DND-41 (cell line): ENCODE results near the gene KIAA1958.

Experiments
- ATAC-seq: fragments of 200-7000 bp; cut with Tn5 transposase; 3 replicates; pipeline ENCODE4 v1.9.1; 2021; ENCODE audit warnings: low read depth; ENCODE audit not compliant: insufficient read depth
- DNase-seq: peaks from one replicate; pipeline ENCODE4 v3.0.0-alpha.2; 2020
- H2AFZ ChIP-seq: 2 replicates; pipeline ENCODE4 v1.6.0; 2012; ENCODE audit warnings: low read depth, low read length
- H3K27ac ChIP-seq: 2 replicates; pipeline ENCODE4 v1.5.1; 2012; ENCODE audit warnings: low read length, inconsistent platforms
- H3K27me3 ChIP-seq: fragments of 200-600 bp; sonication (generic); 2 replicates; pipeline ENCODE4 v1.6.0; 2012; ENCODE audit warnings: low read length, mild to moderate bottlenecking, inconsistent platforms; ENCODE audit not compliant: insufficient read depth, poor library complexity
- H3K36me3 ChIP-seq: 2 replicates; pipeline ENCODE4 v1.5.1; 2012; ENCODE audit warnings: low read length, inconsistent platforms; ENCODE audit not compliant: insufficient read depth
- H3K4me1 ChIP-seq: 2 replicates; pipeline ENCODE4 v1.5.1; 2012; ENCODE audit warnings: mild to moderate bottlenecking, low read length; ENCODE audit not compliant: insufficient read depth
- H3K4me2 ChIP-seq: 2 replicates; pipeline ENCODE4 v1.6.0; 2012; ENCODE audit warnings: mild to moderate bottlenecking, moderate library complexity, low read length, inconsistent platforms; ENCODE audit not compliant: insufficient read depth
- H3K4me3 ChIP-seq, 2 experiments: fragments of 200-600 bp in 1 of 2; shearing (Covaris generic) in 1 of 2; 2 replicates each; pipeline ENCODE4 v1.5.1; 2012 to 2016; ENCODE audit warnings: inconsistent platforms in 2 of 2, low read length in 2 of 2, mild to moderate bottlenecking in 2 of 2, low read depth in 1 of 2, moderate library complexity in 1 of 2
- H3K79me2 ChIP-seq: 2 replicates; pipeline ENCODE4 v1.6.0; 2012; ENCODE audit warnings: low read length, inconsistent platforms; ENCODE audit not compliant: insufficient read depth
- H3K9ac ChIP-seq: 2 replicates; pipeline ENCODE4 v1.6.0; 2012; ENCODE audit warnings: low read depth, mild to moderate bottlenecking, inconsistent platforms, low read length, moderate library complexity
- H3K9me3 ChIP-seq: 2 replicates; pipeline ENCODE4 v1.5.1; 2012; ENCODE audit warnings: low read length, moderate library complexity, mild to moderate bottlenecking, inconsistent platforms; ENCODE audit not compliant: insufficient read depth, severe bottlenecking
- H4K20me1 ChIP-seq: 2 replicates; pipeline ENCODE4 v1.6.0; 2012; ENCODE audit warnings: low read length; ENCODE audit not compliant: insufficient read depth
- EZH2 ChIP-seq: IDR thresholded peaks from 3 replicates; pipeline ENCODE4 v1.6.1; 2012; ENCODE audit warnings: borderline replicate concordance, low read depth, mild to moderate bottlenecking, moderate library complexity, low read length, inconsistent platforms; ENCODE audit not compliant: severe bottlenecking
- TF ChIP-seq, protein P1 (sequence below): IDR thresholded peaks from 2 replicates; pipeline ENCODE4 v1.5.1; 2012; ENCODE audit warnings: borderline replicate concordance, low read length, moderate library complexity, mild to moderate bottlenecking; ENCODE audit not compliant: poor library complexity, severe bottlenecking; ENCODE audit errors: extremely low read depth

KIAA1958 gene

DNA sequence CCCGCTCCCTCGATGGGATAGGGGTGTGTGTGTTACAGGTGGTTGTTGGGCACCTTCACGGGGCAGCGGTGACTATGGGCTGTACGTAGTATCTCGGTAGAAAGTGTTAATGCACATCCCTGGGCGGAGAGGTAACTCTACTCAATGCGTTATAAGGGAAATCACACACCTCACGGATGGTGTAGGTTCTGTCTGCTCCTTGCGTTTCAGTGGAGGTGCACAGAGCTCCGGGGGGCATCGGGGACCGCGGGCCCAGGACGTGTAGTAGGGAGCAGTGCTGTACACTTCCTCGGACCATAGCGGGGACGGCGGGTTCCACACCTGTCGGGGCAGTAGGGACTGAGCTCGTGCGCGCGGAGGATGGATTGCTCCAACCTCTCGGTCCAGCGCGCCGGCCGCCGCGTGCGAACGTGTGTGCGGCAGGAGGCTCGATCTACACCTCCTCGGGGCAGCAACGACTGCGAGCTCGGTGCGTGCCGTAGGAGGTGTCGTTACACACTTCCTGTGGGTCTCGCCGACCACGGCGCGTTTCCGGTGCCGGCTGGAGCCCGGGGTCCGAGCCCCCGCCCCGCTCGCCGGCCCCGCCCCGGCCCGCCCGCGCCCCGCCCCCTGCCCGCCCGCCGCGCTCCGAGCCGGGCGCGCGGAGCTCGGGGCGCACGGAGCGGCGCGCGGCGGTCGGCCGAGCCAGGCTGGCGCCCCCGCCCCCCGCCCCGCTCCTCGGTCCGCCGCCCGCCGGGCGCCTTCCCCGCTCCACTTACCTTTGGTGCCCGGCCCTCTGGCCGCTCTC lies at the start of gene KIAA1958:
KIAA1958 (plus strand) TSS at position 607 of the 787 bp plus-strand sequence. CDS start 87,254 bp downstream, outside the sequence.
- ATAC-seq (peak; percentile 89), DNase-seq (peak; percentile 87)
- H2AFZ ChIP-seq, result peak within 1 kb of the TSS; percentile 99
- peaks cover 35% of the 10 kb centered on the region for H3K4me1 ChIP-seq
- peak within 1 kb of the TSS; percentile 85 to 95 for H3K4me3 ChIP-seq
- peaks cover 4% of the 10 kb centered on the region; the same call in 1 of the 2 replicates for H4K20me1 ChIP-seq
- H3K9me3 ChIP-seq, result no peaks in the 10 kb centered on the region
- H3K27me3 ChIP-seq, result no peaks in the 10 kb centered on the region
- no peak for TF ChIP-seq EZH2
- TF ChIP-seq, protein P1, sequence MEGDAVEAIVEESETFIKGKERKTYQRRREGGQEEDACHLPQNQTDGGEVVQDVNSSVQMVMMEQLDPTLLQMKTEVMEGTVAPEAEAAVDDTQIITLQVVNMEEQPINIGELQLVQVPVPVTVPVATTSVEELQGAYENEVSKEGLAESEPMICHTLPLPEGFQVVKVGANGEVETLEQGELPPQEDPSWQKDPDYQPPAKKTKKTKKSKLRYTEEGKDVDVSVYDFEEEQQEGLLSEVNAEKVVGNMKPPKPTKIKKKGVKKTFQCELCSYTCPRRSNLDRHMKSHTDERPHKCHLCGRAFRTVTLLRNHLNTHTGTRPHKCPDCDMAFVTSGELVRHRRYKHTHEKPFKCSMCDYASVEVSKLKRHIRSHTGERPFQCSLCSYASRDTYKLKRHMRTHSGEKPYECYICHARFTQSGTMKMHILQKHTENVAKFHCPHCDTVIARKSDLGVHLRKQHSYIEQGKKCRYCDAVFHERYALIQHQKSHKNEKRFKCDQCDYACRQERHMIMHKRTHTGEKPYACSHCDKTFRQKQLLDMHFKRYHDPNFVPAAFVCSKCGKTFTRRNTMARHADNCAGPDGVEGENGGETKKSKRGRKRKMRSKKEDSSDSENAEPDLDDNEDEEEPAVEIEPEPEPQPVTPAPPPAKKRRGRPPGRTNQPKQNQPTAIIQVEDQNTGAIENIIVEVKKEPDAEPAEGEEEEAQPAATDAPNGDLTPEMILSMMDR, result no peak
- H3K27ac ChIP-seq, result peak within 1 kb of the TSS; percentile 82
- peaks cover 53% of the 10 kb centered on the region for H3K79me2 ChIP-seq
- H3K36me3 ChIP-seq, result peaks cover 4% of the 10 kb centered on the region; the same call in 1 of the 2 replicates
- peak within 1 kb of the TSS; percentile 89 for H3K9ac ChIP-seq
- peak within 1 kb of the TSS; percentile 91 for H3K4me2 ChIP-seq

DNA sequence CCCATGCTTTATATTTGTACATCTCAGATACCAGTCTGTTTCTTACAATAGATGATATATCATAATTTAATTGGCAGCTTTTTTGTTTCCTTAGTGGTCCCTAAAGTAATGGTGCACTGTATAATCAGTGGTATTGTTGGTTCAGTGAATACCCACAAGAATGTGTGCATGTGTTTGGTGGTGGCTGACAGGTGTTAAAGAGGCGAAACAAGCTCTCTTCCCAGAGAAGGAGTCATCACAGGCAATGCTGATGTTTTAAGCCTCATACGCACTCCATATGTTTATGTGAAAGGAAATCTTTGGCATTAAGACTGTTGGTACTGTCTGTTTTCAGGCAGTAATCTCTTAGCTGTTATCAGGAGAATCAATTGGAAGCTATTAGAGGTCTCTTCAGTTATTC lies 49.2 kb upstream of the KIAA1958 start:
- Histone ChIP-seq H2AFZ (no peak overlapping the region), H3K4me1 (no peaks in the 10 kb centered on the region), H3K9me3 (no peaks in the 10 kb centered on the region), H3K27me3 (no peaks in the 10 kb centered on the region), H3K4me2 (no peak overlapping the region), H3K79me2 (no peaks in the 10 kb centered on the region), H3K9ac (no peak overlapping the region), H3K36me3 (peaks cover 3% of the 10 kb centered on the region; the same call in 1 of the 2 replicates), H3K4me3 (no peak overlapping the region), H4K20me1 (no peaks in the 10 kb centered on the region), H3K27ac (no peak overlapping the region)
- DNase-seq (no peak), ATAC-seq (no peak)
- TF ChIP-seq EZH2, result no peak
- TF ChIP-seq, protein P1, result no peak

- Histone ChIP-seq H3K9me3 (no peaks in the 10 kb centered on the region), H3K9ac (no peak overlapping the region), H4K20me1 (no peaks in the 10 kb centered on the region), H3K27ac (no peak overlapping the region), H3K4me1 (no peaks in the 10 kb centered on the region), H3K79me2 (no peaks in the 10 kb centered on the region), H3K36me3 (no peaks in the 10 kb centered on the region; the same call in 1 of the 2 replicates), H3K4me3 (no peak overlapping the region), H3K4me2 (no peak overlapping the region), H2AFZ (no peak overlapping the region), H3K27me3 (no peaks in the 10 kb centered on the region)
- DNase-seq (no peak), ATAC-seq (no peak)
- TF ChIP-seq, protein P1, result no peak
- TF ChIP-seq EZH2, result no peak
Observed at GRCh38 chr9:112439171-112439570, 47.5 kb upstream of the KIAA1958 start.
